RCC 7860 (cell line): ENCODE results near the gene COX6A1.
A peak's percentile ranks its signal among the peaks of the same experiment; 100 is the strongest.
"Not testable (repeated sequence)": the region's sequence is repeated elsewhere in the genome, so short reads cannot be mapped to it uniquely, and the experiment has no call there.

Experiments
- DNase-seq: peaks from one replicate; pipeline ENCODE4 v3.0.0-alpha.2; 2015; ENCODE audit warnings: low spot score
- FAIRE-seq: peaks from 2 replicates; lab custom pipeline; 2012; peaks lifted over from hg19 to GRCh38; lab: Jason Lieb, UNC

The COX6A1 gene

DNA sequence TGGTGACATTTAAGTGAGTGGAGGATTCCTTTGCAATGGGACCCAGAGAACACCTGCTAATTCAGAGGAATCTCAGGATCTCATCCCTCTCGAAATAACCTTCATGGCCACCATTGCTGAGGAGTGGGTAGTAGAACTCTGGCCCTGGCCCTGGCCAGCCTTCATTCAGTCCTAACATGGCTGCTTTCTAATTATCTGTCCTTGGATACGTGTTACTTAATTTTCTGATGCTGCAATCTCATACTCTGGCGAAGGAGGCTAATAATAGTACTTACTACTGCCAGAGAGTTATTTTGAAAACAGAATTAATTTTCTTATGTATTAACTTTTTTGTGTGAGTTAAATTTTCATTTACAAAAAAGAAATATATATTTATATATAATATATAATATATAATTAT, 12.1 kb upstream of the COX6A1 start:
- DNase-seq, result no peak
- no peak for FAIRE-seq

DNA sequence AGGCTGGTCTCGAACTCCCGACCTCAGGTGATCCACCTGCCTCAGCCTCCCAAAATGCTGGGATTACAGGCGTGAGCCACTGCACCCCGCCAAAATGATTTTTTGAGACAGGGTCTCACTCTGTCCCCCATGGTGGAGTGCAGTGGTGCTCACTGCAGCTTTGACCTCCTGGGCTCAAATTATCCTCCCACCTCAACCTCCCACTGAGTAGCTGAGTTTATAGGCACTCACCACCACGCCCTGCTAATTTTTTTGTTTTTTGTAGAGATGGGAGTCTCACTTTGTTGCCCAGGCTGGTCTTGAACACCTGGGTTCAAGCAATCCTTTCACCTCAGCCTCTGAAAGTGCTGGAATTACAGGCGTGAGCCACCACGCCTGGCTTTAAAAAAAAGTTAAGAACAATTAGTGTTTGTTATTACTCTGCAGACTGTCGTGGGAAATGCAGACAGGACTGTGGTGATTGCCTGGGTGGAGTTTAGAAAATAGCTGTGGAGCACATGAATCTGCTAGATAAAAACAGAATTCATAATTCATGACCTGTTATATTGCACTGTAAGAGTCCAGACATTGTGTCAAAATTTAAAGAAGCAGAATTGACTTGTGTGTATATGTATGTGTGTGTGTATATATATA, 9.2 kb upstream of the COX6A1 start:
- no peak for FAIRE-seq
- no peak for DNase-seq

DNA sequence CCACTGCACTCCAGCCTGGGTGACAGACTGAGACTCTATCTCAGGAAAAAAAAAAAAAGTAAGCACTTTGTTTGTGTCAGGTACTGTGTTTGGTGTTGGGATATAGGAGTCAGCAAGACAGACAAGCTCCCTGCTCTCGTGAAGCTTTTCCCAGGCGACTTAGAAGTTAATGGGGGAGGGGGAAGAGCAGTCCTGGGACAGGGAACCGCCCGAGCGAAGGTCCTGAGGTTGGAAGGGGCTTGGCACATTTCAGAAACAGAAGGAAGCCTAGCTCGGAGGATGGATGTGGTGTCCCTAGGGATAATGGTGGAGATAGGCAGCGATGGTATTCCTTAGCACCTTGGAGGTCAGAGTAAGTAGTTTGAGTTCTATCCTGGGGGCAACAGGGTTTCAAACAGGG, 8.5 kb upstream of the COX6A1 start:
- DNase-seq (no peak), FAIRE-seq (no peak)

DNA sequence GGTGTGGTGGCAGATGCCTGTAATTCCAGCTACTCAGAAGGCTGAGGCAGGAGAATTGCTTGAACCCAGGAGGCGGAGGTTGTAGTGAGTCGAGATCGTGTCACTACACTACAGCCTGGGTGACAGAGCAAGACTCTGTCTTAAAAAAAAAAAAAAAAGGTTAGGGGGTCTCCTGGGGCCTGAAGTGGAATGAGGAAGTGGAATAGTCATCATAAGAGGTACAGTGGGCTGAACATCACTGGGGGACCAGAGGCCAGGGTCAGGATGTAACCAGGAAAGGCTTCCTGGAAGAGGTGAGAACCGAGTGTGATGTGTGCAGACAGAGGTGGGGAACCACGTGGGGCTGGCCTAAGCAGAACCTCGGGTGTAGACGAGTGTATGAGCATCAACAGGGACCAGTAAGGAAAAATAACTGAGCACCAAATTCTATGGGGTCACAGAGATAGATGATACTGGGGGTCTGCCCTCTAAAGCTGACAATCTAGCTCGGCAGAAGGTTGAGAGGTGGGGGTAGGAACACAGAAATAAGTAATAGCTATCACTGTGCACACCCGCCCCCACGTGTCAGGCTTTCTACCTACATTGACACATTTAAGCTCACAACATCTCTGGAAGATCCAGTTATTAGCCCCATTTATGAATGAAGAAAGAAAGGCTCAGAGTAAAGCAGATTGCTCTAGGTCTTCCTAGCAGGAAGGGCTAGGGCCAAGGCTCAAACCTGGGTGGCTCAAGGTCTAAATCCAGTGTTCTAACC, 5.0 kb upstream of the COX6A1 start:
- FAIRE-seq, result no peak

DNA sequence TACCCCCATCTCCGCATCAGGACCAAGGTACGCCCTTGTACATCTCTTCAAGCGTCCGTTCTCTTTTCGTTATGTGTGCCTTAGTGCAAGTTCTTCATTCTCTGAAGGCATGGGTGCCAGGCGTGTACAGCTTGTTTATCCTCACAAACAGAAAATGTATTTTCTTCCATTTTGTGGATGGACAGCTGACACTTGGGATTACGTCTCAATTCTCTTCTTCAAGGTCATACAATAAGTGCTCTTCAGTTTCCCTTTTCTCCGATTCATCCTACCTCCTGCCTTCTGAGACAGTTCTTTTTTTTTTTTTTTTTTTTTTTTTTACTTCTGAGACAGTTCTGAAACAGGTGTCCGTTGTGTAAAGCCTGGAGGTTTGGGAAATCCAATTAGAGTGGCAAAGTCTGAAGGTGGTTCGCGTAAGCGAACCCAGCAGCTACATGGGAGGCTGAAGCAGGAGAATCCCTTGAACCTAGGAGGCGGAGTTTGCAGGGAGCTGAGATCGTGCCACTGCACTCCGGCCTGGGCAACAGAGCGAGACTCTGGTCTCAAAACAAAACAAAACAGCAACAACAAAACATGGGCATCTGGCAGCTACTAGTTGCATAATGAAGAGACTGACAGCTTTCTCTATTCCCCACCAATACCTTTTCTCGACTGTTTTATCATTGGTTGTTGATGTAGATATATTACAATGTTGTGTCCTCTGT, 734 bp downstream of the COX6A1 start:
- DNase-seq (no peak), FAIRE-seq (no peak)

More for the DNA sequence above, 5.0 kb upstream of the COX6A1 start:
- DNase-seq, result no peak

DNA sequence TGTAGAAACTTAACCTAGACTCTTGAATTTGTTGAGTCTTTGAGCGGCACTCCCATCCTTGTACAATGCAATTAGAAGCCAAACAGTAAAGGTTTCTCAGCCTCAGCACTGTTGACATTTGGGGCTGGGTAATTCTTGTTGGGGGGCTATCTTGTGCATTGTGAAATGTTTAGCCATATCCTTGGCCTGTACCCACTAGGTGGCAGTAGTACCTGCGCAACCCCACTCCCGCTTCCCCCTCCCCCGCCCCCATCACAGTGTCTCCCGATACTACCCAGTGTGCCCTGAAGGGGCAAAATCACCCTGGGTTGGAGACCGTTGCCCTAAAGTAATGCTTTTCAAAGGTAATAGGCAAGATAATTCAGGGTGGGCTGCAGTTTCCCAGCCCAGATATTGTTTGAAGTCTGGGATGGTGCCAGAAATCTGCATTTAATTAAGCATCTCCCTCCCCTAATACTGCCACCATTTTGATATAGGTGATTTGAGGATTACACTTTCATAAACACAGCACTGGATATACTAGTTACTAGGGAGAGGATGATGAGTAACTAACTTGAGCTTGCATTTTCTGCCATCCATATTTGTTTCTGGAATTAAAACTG, 1.8 kb downstream of the COX6A1 start:
- DNase-seq (peak; percentile 31), FAIRE-seq (no peak)

DNA sequence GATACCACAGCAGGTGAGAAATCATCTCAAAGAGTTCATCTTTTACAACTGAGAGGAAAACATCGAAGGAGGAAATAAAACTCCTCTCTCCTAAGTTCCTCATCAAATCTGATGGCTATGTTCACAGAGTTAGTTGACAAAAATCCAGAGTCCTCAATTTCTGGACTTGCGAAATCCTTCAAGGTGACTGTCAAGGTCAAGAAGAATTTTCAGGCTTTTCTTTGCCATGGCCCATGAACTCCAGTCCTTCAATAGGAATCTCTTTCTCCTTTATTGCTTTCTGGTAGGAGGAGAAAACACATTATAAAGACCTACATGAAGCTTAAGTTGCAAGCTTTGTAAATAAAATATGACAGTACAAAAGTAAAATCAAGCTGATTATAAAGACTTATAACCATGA, 6.8 kb downstream of the COX6A1 start:
- DNase-seq (no peak), FAIRE-seq (no peak)

DNA sequence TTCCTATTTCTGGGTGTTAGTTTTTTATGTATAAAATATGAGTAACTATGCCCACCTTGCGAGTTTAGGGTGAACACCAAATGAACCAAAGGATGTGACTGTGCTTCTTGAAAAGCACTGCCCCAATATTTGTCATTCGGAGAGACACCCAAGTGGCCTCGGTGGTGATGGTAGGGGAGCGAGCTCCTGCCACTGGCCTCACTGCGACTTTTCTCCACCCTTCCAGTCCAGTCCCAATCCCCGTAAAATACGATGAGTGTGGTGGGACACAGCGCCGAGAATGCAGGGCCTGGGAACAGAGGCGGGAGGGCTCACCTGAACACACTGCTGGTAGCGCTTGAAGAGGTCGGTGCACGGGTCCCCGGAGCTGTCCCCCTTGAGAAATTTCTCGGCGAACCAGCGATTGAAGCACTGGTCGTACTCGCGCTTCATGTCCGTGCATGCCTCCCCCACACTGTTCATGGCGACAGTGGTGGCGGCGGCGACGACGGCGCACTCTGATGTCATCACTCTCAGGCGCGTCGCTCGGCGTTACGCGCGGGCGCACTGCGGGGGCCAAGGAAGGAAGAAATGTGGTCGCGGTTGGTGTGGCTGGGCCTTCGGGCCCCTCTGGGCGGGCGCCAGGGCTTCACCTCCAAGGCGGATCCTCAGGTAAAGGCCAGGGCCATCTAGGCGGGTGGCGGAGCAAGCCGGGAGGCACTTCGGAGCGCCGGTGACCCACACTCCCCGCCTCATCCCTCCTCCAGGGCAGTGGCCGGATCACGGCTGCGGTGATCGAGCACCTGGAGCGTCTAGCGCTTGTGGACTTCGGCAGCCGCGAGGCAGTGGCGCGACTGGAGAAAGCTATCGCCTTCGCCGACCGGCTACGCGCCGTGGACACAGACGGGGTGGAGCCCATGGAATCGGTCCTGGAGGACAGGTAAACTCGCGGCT, 8.3 kb downstream of the COX6A1 start, which contains the start of the genes GATC and TRIAP1:
GATC (plus strand) TSS at position 534 of the 933 bp plus-strand sequence; CDS start at position 571, 37 bp downstream.
TRIAP1 (minus strand) TSS at position 474 of the 933 bp plus-strand sequence; CDS start at position 462, 12 bp downstream.
- no peak for FAIRE-seq
- DNase-seq, result peak; percentile 59

DNA sequence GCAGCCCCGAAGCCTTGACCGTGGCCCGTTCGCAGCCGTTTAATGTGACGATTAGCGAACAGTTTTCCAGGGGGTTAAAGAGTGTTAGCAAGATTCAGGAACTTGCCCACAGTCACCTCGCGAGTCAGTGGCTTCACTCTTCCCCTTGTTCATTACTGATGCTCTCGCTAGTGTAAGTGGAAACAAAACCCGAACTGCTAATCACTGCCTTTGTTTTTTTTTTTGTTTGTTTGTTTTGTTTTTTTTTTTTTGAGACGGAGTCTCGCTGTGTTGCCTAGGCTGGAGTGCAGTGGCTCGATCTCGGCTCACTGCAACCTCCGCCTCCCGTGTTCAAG, 8.9 kb downstream of the COX6A1 start:
- DNase-seq, result not testable (repeated sequence)

DNA sequence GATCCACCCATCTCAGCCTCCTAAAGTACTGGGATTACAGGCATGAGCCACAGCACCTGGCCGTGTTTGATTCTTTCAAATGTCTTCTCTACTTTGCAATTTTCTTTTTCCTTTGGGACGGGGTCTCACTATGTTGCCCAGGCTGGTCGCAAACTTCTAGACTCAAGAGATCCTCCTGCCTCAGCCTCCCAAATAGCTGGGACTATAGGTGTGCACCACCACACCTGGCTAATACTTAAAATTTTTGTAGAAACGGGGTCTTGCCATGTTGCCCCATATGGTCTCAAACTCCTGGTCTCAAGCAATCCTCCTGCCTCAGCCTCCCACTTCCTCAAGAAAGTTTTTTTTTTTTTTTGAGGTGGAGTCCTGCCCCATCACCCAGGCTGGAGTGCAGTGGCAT, 10.1 kb downstream of the COX6A1 start:
- no peak for DNase-seq
- no peak for FAIRE-seq

More for the DNA sequence above, 8.9 kb downstream of the COX6A1 start:
- FAIRE-seq, result not testable (repeated sequence)

DNA sequence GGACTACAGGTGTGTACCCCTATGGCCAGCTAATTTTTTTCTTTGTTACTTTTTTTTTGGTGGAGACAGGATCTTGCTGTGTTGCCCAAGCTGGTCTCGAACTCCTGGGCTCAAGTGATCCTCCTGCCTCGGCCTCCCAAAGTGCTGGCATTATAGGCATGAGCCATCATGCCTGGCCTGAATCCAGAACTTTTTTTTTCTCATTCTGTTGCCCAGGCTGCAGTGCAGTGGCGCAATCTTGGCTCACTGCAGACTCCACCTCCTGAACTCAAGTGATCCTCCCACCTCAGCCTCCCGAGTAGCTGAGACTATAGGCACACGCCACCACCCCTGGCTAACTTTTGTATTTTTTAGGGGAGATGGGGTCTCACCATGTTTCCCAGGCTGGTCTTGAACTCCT, 14.6 kb downstream of the COX6A1 start:
- DNase-seq, FAIRE-seq: not testable (repeated sequence)

DNA sequence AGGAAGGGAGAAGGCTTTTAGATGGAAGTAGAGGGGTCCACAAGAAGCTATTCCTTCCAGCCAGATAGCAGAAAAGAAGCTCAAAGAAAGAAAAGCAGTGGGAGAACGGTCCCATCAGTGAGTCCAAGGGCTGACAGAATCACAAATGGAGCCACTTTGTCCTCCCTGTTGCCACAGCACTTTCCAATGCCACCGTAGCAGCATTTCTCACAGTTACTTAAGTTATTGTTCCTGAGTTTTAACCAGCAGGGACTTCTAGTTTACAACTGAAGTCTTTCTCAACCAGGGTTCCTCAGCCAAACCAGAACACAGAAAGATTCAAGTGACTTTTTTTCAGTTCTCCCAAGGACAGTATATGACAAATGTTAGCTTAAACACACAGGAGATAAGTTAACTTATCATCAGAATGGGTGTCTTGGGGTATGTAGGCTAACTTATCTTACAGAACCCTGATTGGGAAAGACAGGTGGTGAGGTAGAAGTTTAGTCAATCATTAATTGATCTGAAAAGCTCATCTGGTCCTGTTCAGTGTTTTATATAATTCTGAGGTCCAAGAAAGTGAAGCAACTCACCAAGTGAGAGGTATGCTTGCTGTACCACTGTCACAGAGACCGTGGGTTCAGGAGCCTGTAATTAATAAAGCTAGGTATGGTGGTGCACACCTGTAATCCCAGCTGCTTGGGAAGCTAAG, 15.3 kb downstream of the COX6A1 start:
- FAIRE-seq (no peak), DNase-seq (no peak)

DNA sequence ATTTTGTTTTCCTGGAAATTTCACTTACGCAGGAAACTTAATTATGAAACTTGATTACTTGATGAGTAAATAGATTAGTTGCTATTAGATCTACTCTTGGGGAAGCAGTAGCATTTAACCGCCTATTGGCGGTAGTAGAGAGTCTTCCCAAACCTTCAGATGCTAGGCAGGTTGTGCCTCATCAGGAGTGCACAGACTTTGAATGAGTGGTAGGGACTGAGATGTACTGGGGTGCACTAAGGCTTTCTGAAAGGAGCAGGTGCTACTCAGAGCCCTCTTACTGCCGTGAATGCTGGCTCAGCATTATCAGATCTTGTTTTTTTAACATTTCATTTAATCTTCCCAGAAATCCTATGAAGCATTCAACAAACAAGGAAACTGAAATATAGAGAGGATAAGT, 16.1 kb downstream of the COX6A1 start:
- FAIRE-seq (no peak), DNase-seq (peak; percentile 22)

DNA sequence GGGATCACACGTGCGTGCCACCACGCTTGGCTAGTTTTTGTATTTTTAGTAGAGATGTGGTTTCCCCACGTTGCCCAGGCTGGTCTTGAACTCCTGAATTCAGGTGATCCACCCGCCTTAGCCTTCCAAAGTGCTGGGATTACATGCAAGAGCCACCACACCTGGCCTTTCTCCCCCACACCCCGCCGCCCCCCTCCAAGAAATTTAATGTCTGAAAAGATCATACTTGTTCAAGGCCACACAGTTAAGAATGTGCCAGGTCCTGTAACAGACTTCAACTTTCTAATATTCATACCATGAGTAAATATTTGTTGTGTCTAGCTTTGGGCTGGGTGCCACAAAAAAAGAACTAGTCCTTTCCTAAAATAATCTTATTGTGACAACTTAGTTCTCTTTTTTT, 17.4 kb downstream of the COX6A1 start:
- no peak for DNase-seq
- FAIRE-seq, result no peak

DNA sequence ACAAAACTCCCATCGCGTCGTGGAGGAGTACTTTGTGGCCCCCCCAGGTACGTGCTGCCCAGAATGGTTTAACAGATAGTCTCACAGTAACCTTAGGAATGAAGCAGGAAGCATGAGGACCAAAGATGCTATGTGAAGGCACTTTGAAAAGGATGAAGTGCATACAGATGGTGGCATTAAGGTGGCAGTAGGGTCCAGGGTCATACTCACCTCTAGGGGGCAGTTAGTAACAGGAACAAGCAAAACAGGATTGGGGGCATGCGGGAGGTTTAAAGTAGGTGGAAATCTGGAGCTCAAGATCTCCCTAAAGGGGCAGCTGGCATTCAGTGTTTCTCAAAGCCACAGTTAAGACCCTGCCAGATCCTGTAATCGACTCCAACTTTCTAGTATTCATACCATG, 19.2 kb downstream of the COX6A1 start:
- no peak for DNase-seq
- no peak for FAIRE-seq

DNA sequence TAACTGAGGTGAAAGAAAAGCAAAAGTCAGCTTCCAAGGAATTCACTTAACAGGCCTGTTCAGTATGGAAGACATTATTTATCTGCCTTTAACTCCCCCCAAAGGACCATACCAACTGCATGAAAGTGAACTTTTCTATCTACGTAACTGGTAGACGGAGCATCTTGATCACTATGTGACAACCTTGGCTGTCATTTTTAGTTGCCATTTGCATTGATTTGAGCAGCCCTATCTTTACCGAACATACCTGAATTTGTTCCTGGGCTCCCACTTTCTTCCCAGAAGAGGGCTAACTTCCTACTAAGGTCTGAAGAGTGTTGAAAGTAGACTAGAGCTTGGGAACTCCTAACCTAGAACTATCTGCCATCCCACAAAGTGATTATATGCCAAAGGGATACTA, 22.2 kb downstream of the COX6A1 start:
- DNase-seq (no peak), FAIRE-seq (no peak)

DNA sequence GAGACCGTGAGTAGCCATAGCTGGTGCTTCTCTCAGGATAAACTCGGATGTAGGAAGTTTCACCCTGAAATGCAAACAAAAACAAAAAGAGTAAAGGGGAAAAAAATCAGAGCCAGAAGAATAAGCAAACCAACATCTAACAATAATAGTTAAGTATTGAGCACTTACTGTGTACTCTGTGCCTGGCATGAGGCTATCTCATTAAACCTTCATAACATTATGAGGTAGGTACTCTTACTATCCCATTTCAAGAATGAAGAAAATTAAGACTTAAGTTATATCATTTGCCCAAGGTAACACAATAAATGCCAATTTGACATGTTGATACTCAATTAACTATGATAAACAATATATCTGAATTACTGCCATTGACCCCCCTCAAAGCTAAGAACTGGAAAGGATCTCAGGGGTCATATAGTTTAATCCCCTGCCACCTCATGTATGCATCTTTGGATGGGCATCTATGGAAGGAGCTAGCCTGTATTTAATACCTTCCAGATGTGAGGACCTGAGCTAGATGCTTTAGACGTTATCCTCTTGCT, 24.3 kb downstream of the COX6A1 start:
- DNase-seq, result no peak
- FAIRE-seq, result no peak

DNA sequence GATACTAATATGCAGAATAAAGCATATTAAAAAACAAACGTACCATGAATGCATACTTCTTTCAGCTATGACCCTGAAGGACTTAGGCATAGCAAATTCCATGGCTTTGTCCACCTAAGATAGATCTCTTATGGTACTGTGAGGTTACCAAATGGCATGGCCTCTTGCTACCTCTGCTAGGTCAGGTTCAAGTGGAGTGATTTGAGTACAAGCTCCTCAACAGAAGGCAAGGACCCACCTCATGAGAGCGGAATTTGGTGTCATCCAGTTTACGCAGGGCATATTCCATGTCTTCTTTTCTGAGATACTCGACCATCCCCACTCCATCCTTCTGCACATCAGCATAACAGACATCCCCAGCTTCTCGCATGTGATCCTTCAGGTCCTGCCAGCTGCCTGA, 25.8 kb downstream of the COX6A1 start:
- DNase-seq (no peak), FAIRE-seq (no peak)

DNA sequence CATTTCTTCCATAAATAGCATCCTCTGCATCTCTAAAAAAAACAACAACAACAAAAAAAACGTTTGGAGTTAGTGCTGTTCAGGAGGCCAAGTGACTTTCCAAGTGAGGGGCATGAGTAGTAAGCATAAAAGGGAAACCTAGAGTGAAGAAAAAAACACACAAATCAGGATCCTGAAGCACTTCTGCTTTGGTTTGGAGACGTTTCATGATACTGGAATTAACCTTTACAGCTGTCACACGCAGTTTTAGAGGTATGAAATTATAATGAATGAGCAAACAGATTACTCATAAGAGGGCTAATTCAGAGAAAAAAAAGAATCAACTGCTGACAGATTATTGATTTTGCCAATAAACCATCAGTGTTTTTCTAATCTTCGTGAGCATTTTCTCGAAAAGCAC, 27.8 kb downstream of the COX6A1 start:
- DNase-seq (no peak), FAIRE-seq (no peak)
